GM12872 (cell line): Measurements from ENCODE around the gene RASGRP2.

ENCODE experiments used
- TF ChIP-seq, protein P1 (sequence below): IDR thresholded peaks from 3 replicates; pipeline ENCODE4 v1.5.1; 2011; ENCODE audit warnings: low read depth, mild to moderate bottlenecking, low read length, moderate library complexity; ENCODE audit not compliant: insufficient read depth

Gene RASGRP2

DNA sequence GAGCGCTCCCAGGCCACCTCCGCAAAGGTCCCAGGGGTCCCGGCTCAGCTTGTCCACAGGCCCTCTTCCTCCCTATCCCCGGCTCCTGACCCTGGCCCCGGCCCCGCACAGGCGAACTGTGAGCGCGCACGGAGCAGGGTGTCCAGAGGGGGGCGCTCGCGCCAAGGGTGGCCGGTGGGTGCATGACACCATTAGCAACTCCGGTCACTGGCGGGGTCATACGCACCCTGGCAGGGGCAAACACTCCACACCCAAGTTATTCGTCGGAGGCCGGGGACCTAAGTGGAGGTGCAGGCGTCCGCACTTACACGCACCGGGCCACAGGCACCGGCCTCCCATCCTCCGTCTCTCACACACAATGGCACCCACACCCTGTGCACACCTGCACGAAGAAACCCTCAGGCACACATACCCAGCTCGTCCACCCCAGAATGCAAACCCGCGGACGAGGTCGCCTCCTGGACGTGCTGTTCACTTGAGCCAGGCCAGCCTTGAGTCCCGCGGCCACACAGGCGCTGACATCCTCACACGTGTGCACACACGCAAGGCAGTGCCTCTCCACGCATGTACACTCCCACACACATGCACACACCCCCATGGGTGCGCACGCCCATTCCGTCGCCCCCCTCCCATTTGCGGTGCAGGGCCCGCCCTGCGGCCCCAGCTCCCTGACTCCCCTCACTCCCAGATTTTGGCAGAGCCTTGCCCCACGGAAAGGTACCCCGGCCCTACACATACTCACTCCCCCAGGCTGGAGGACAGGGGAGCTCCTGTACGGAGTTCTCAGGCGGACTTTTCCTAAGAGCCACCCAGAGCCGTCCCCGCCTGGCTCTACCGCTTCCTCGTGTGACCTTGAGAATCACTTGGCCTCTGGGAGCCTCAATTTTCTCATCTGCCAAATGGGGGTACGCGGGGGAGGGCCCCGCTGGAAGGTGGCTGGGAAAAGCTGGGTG lies at the start of gene RASGRP2:
Gene RASGRP2, minus strand, starts transcription at position 552 of the 953 bp plus-strand sequence. CDS start 1,276 bp downstream, outside the sequence.
- TF ChIP-seq, protein P1, sequence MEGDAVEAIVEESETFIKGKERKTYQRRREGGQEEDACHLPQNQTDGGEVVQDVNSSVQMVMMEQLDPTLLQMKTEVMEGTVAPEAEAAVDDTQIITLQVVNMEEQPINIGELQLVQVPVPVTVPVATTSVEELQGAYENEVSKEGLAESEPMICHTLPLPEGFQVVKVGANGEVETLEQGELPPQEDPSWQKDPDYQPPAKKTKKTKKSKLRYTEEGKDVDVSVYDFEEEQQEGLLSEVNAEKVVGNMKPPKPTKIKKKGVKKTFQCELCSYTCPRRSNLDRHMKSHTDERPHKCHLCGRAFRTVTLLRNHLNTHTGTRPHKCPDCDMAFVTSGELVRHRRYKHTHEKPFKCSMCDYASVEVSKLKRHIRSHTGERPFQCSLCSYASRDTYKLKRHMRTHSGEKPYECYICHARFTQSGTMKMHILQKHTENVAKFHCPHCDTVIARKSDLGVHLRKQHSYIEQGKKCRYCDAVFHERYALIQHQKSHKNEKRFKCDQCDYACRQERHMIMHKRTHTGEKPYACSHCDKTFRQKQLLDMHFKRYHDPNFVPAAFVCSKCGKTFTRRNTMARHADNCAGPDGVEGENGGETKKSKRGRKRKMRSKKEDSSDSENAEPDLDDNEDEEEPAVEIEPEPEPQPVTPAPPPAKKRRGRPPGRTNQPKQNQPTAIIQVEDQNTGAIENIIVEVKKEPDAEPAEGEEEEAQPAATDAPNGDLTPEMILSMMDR = peak; percentile 80

DNA sequence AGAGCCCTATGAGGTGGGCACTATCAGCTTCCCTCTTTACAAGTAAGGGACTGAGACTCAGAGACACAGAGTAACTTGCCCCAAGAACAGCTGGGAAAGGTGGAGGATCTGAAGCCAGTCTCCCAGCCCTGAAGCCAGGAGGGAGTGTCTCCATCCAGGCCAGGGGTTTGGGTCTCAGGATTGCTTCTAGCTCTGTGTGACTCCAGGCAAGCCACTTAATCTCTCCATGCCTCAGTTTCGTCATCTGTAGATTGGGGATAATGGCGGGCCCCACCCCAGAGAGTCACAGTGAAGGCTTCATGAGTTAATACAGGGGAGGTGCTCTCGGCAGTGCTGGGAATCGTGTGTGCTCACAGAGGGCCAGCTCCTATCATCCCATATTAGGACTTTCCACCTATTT lies 48.5 kb upstream of the RASGRP2 start:
- TF ChIP-seq, protein P1 = no peak

DNA sequence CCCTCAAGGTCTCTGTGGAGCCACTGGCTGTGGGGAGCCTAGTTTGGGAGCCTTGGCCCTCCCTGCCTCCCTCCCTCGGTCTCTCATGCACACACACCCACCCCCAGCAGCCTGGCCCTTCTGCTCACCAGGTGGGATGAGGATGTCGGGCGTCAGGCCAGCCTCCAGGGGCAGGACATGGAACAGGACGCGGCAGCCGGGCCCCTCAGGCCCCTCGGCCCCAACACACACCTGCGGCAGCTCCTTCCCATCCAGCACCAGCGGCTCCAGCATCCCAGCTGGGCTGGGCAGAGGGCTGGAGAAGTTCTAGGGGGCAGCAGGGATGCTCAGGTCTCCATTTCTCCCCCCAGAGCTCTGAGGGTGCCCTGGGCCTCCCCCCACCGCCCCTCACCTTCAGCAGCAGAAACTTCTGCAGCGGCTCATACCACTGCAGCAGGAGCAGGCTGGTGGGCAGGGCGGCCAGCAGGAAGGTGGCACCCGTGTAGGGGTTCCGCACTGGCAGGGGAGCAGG lies 47.9 kb upstream of the RASGRP2 start:
- TF ChIP-seq, protein P1 = no peak

- TF ChIP-seq, protein P1 = no peak
Observed at GRCh38 chr11:64790205-64791095, 46.5 kb upstream of the RASGRP2 start.

GRCh38 chr11:64789331-64790204 lies 45.6 kb upstream of the RASGRP2 start:
- TF ChIP-seq, protein P1 = no peak

GRCh38 chr11:64788321-64789215 lies 44.6 kb upstream of the RASGRP2 start:
- TF ChIP-seq, protein P1 = no peak
